Osteoblast (primary cell): Measurements from ENCODE around the gene CCNJ. TPM values are rescaled to one million over a fixed set of nuclear protein-coding genes. Genes with fewer than 3 reads are reported as not detected.
"Not testable (repeated sequence)": the region's sequence is repeated elsewhere in the genome, so short reads cannot be mapped to it uniquely, and the experiment has no call there.

Source experiments
- DNase-seq: peaks from one replicate; pipeline ENCODE4 v3.0.0; 2011; ENCODE audit warnings: low spot score, mixed read lengths; ENCODE audit not compliant: insufficient read length; ENCODE audit errors: missing footprints
- H2AFZ ChIP-seq: 2 replicates; pipeline ENCODE4 v1.6.0; 2011; ENCODE audit warnings: mild to moderate bottlenecking, low read length
- H3K27ac ChIP-seq: 2 replicates; pipeline ENCODE4 v1.5.1; 2011; ENCODE audit warnings: mild to moderate bottlenecking, low read depth, low read length, moderate library complexity
- H3K27me3 ChIP-seq: 2 replicates; pipeline ENCODE4 v1.6.0; 2012; ENCODE audit warnings: mild to moderate bottlenecking, control low read depth, inconsistent platforms, low read length, moderate library complexity; ENCODE audit not compliant: insufficient read depth
- H3K36me3 ChIP-seq: 2 replicates; pipeline ENCODE4 v1.5.1; 2011; ENCODE audit warnings: mild to moderate bottlenecking, low read length, control low read depth, moderate library complexity; ENCODE audit not compliant: insufficient read depth
- H3K4me1 ChIP-seq: 2 replicates; pipeline ENCODE4 v1.5.1; 2011; ENCODE audit warnings: mild to moderate bottlenecking, low read length, control low read depth, moderate library complexity; ENCODE audit not compliant: insufficient read depth
- H3K4me2 ChIP-seq: 2 replicates; pipeline ENCODE4 v1.6.0; 2011; ENCODE audit warnings: mild to moderate bottlenecking, low read length; ENCODE audit not compliant: insufficient read depth
- H3K4me3 ChIP-seq: fragments of 200-600 bp; sonication (generic); 3 replicates; pipeline ENCODE4 v1.5.1; 2012; ENCODE audit warnings: mild to moderate bottlenecking, low read length, inconsistent platforms; ENCODE audit not compliant: insufficient read depth
- H3K79me2 ChIP-seq: 2 replicates; pipeline ENCODE4 v1.6.0; 2012; ENCODE audit warnings: mild to moderate bottlenecking, low read length, control low read depth, inconsistent platforms; ENCODE audit not compliant: insufficient read depth
- H3K9me3 ChIP-seq: 2 replicates; pipeline ENCODE4 v1.5.1; 2011; ENCODE audit warnings: low read depth, low read length, control low read depth
- H4K20me1 ChIP-seq: 2 replicates; pipeline ENCODE4 v1.6.0; 2012; ENCODE audit warnings: mild to moderate bottlenecking, low read length, control low read depth; ENCODE audit not compliant: insufficient read depth
- total RNA-seq: library from RNA; depleted of rRNA; stranded (reverse); fragments of >200 nt; gene quantifications from 2 replicates; pipeline ENCODE4 v1.2.3, GENCODE V29; 2012
- TF ChIP-seq, protein P1 (sequence below): IDR thresholded peaks from 2 replicates; pipeline ENCODE4 v1.5.1; 2011; ENCODE audit warnings: mild to moderate bottlenecking, low read depth, low read length, moderate library complexity; ENCODE audit errors: extremely low read depth

CCNJ gene
- total RNA-seq, result 5.6 and 5.8 TPM in 2 replicates

DNA sequence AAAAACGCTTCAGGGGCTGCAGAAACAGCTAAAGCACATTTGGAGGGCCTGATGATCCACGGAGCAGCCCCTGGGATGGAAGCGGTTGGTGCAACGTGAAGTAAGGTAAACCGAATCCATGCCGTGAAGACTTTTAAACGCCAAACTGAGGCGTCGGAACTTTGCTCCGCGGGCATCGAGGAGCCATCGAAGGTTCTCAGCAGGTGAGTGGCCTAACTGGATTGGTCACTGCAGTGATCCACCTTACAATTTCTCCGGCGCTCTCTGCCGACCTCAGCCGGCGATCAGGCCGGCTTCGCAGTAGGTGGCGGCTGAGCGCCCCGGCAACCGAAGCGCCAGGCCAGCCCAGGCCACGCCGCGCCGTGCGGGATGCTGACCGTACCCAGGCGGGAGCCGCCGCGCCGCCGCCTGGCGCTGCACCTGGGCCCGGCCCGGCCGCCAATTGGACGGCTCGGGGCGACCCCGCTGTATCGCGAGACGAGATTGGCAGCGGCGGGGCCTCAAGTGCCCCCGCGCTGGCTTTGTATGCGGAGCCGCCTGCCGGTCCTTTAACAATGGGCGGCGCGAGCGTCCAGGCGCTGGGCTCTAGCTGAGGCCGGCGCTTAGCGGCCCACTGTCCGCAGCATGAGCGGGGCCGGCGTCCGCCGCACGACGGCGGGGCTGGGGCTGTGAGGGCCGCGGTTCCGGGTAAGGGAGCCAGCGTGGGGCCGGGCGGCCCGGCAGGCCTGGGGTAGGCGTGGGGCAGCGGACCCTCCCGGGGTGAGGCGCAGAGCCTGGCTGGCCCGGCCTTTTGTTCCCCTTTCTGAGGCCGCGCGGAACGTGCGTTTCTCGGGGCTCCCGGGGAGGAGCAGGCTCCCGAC lies at the start of gene CCNJ:
CCNJ (plus strand) TSS at position 551 of the 860 bp plus-strand sequence. CDS start 811 bp downstream, outside the sequence.
- Histone ChIP-seq H3K4me3 (peak within 1 kb of the TSS; percentile 90), H3K79me2 (peaks cover 50% of the 10 kb centered on the region), H4K20me1 (peaks cover 9% of the 10 kb centered on the region), H3K36me3 (peaks cover 2% of the 10 kb centered on the region), H3K27ac (peak within 1 kb of the TSS; percentile 66), H2AFZ (peak within 1 kb of the TSS; percentile 99), H3K4me1 (peaks cover 14% of the 10 kb centered on the region), H3K4me2 (peak within 1 kb of the TSS; percentile 99), H3K9me3 (no peaks in the 10 kb centered on the region), H3K27me3 (no peaks in the 10 kb centered on the region)
- DNase-seq, result peak; percentile 100
- TF ChIP-seq, protein P1, sequence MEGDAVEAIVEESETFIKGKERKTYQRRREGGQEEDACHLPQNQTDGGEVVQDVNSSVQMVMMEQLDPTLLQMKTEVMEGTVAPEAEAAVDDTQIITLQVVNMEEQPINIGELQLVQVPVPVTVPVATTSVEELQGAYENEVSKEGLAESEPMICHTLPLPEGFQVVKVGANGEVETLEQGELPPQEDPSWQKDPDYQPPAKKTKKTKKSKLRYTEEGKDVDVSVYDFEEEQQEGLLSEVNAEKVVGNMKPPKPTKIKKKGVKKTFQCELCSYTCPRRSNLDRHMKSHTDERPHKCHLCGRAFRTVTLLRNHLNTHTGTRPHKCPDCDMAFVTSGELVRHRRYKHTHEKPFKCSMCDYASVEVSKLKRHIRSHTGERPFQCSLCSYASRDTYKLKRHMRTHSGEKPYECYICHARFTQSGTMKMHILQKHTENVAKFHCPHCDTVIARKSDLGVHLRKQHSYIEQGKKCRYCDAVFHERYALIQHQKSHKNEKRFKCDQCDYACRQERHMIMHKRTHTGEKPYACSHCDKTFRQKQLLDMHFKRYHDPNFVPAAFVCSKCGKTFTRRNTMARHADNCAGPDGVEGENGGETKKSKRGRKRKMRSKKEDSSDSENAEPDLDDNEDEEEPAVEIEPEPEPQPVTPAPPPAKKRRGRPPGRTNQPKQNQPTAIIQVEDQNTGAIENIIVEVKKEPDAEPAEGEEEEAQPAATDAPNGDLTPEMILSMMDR, result no peak

DNA sequence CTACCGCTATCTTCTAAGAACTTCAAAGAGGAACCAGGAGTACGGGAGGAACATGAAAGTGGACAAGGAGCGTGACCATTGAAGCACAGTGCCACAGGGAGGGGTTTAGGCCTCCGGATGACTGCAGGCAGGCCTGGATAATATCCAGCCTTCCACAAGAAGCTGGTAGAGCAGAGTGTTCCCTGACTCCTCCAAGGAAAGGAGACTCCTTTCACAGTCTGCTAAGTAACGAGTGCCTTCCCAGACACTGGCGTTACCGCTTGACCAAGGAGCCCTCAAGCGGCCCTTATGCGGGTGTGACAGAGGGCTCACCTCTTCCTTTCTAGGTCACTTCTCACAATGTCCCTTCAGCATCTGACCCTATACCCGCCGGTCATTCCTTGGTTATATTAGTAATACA lies 49.0 kb upstream of the CCNJ start:
- not testable (repeated sequence) for H2AFZ ChIP-seq, H3K4me2 ChIP-seq, H3K9me3 ChIP-seq, H3K27ac ChIP-seq, H3K4me3 ChIP-seq, H3K79me2 ChIP-seq, DNase-seq, H3K36me3 ChIP-seq, H3K27me3 ChIP-seq, H3K4me1 ChIP-seq, H4K20me1 ChIP-seq

DNA sequence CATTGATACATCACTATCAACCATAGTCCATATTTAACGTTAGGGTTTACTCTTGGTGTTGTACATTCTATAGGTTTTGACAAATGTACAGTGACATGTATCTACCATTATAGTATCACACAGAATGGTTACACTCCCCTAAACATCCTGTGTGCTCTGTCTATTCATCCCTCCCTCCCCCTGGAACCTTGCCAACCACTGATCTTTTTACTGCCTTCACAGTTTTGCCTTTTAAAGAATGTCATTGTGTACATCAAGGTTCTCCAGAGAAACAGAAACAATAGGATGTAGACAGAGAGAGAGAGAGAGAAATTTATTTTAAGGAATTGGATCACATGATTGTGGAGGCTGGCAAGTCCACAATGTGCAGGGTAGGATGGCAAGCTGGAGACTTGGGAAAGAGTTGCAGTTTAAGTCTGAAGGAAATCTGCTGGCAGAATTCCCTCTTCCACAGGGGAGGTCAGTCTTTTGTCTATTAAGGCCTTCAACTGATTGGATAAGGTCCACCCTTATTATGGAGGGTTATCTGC lies 45.1 kb upstream of the CCNJ start:
- Histone ChIP-seq H3K79me2 (no peaks in the 10 kb centered on the region), H3K27me3 (no peaks in the 10 kb centered on the region), H3K4me2 (no peak overlapping the region), H4K20me1 (no peaks in the 10 kb centered on the region), H3K27ac (no peak overlapping the region), H2AFZ (no peak overlapping the region), H3K9me3 (no peaks in the 10 kb centered on the region), H3K36me3 (no peaks in the 10 kb centered on the region), H3K4me3 (no peak overlapping the region), H3K4me1 (no peaks in the 10 kb centered on the region)
- TF ChIP-seq, protein P1, result no peak
- DNase-seq, result no peak

- no peaks in the 10 kb centered on the region for H3K36me3 ChIP-seq
- no peak overlapping the region for H3K4me2 ChIP-seq
- no peaks in the 10 kb centered on the region for H3K9me3 ChIP-seq
- H2AFZ ChIP-seq, result no peak overlapping the region
- H3K79me2 ChIP-seq, result no peaks in the 10 kb centered on the region
- no peaks in the 10 kb centered on the region for H4K20me1 ChIP-seq
- no peaks in the 10 kb centered on the region for H3K27me3 ChIP-seq
- no peak overlapping the region for H3K4me3 ChIP-seq
- TF ChIP-seq, protein P1, result no peak
- no peaks in the 10 kb centered on the region for H3K4me1 ChIP-seq
- H3K27ac ChIP-seq, result no peak overlapping the region
- no peak for DNase-seq
These were observed 29.4 kb upstream of the CCNJ start for GRCh38 chr10:96013956-96014355.
